Activated CD4-positive, alpha-beta T cell treated with anti-CD3 and anti-CD28 coated beads, Interleukin-2, amount 50 U/mL, for 4 hours (primary cell): ENCODE data around the gene QRFP.

Source experiments
- DNase-seq, 2 experiments: peaks; one replicate each; pipeline ENCODE4 v3.0.0-alpha.2; 2020

The QRFP gene

GRCh38 chr9:130847306-130848217 is 49.0 kb downstream of the QRFP start:
- DNase-seq: no peak

GRCh38 chr9:130846487-130847305 is 49.9 kb downstream of the QRFP start:
- no peak for DNase-seq

- DNase-seq: no peak
These were observed 50.6 kb downstream of the QRFP start for GRCh38 chr9:130845901-130846481.

- DNase-seq: no peak
These were observed 51.4 kb downstream of the QRFP start for GRCh38 chr9:130845254-130845653.

GRCh38 chr9:130844044-130844451 is 52.6 kb downstream of the QRFP start:
- no peak for DNase-seq

GRCh38 chr9:130843049-130843908 is 53.3 kb downstream of the QRFP start:
- DNase-seq: no peak
